OCI-LY7 (cell line): ENCODE data around the gene MEF2C. TPM values are rescaled to one million over a fixed set of nuclear protein-coding genes. Genes with fewer than 3 reads are reported as not detected.
A peak's percentile ranks its signal among the peaks of the same experiment; 100 is the strongest.

Source experiments
- BruUV-seq: library from RNA; stranded (reverse); fragments of 400-500 nt; replicated peaks from 2 replicates; lab custom pipeline; 2021; lab: Mats Ljungman, UMichigan
- CTCF ChIA-PET: fragments of 300-600 bp; sonication (Branson Sonifier 250); formaldehyde crosslinking; loops from one replicate; lab custom pipeline; 2022; ENCODE audit warnings: antibody characterized with exemption; ENCODE audit not compliant: unreplicated experiment; lab: Charles Lee
- POLR2A ChIA-PET: fragments of 300-600 bp; sonication (Branson Sonifier 250); formaldehyde crosslinking; loops from one replicate; lab custom pipeline; 2022; ENCODE audit warnings: antibody characterized with exemption; lab: Charles Lee
- DNase-seq: peaks from one replicate; pipeline ENCODE4 v3.0.0-alpha.2; 2015; ENCODE audit warnings: low spot score
- H2AFZ ChIP-seq: fragments of 200-600 bp; sonication (generic), shearing (Covaris generic); 2 replicates; pipeline ENCODE4 v1.6.1; 2014; ENCODE audit warnings: mild to moderate bottlenecking, antibody characterized with exemption, low read length, moderate library complexity
- H3K27ac ChIP-seq: fragments of 200-600 bp; sonication (generic); 2 replicates; pipeline ENCODE4 v1.5.1; 2014; ENCODE audit warnings: mixed run types, low read depth, mild to moderate bottlenecking, moderate library complexity, low read length, inconsistent platforms; ENCODE audit not compliant: poor library complexity, severe bottlenecking
- H3K36me3 ChIP-seq: fragments of 200-600 bp; sonication (generic); 2 replicates; pipeline ENCODE4 v1.6.1; 2014; ENCODE audit warnings: mild to moderate bottlenecking, antibody characterized with exemption, low read length, moderate library complexity, mixed read lengths; ENCODE audit not compliant: insufficient read depth
- H3K4me1 ChIP-seq: fragments of 200-600 bp; sonication (generic); 2 replicates; pipeline ENCODE4 v1.5.1; 2014; ENCODE audit warnings: mild to moderate bottlenecking, low read length; ENCODE audit not compliant: insufficient read depth, poor library complexity, severe bottlenecking
- H3K4me2 ChIP-seq: fragments of 200-600 bp; sonication (generic); 2 replicates; pipeline ENCODE4 v1.6.1; 2014; ENCODE audit warnings: mild to moderate bottlenecking, low read length
- H3K4me3 ChIP-seq: fragments of 200-600 bp; sonication (generic); 2 replicates; pipeline ENCODE4 v1.5.1; 2014; ENCODE audit warnings: mild to moderate bottlenecking, low read depth, low read length; ENCODE audit not compliant: poor library complexity, severe bottlenecking
- H3K79me2 ChIP-seq: fragments of 200-600 bp; sonication (generic); 2 replicates; pipeline ENCODE4 v1.6.1; 2016; ENCODE audit warnings: low read depth, mild to moderate bottlenecking, low read length, moderate library complexity, mixed read lengths; ENCODE audit not compliant: insufficient read depth
- H3K9me2 ChIP-seq: fragments of 200-600 bp; sonication (generic); 2 replicates; pipeline ENCODE4 v1.6.1; 2016; ENCODE audit warnings: mild to moderate bottlenecking, low read length, mixed read lengths; ENCODE audit not compliant: insufficient read depth
- H3K9me3 ChIP-seq: fragments of 200-600 bp; sonication (generic); 2 replicates; pipeline ENCODE4 v1.6.1; 2014; ENCODE audit warnings: mild to moderate bottlenecking, mixed run types, low read length, mixed read lengths
- H4K20me1 ChIP-seq: fragments of 200-600 bp; sonication (generic); 2 replicates; pipeline ENCODE4 v1.6.1; 2014; ENCODE audit warnings: mild to moderate bottlenecking, antibody characterized with exemption, low read length, moderate library complexity, mixed read lengths; ENCODE audit not compliant: insufficient read depth
- EZH2phosphoT487 ChIP-seq: fragments of 200-600 bp; sonication (generic); IDR thresholded peaks from 2 replicates; pipeline ENCODE4 v1.6.1; 2018; ENCODE audit warnings: low read depth, borderline replicate concordance, mild to moderate bottlenecking, mixed run types, antibody characterized with exemption, low read length, moderate library complexity, mixed read lengths
- intact Hi-C: fragments of 100-400 bp; cut with micrococcal nuclease; formaldehyde crosslinking; loops from one replicate; pipeline ENCODE4 v1.10.0; 2022; ENCODE audit not compliant: unreplicated experiment
- total RNA-seq, 2 experiments: library from RNA; depleted of rRNA in 1 of 2; stranded (reverse); fragments of >200 nt in 1 of 2; shearing (Covaris generic) in 1 of 2; gene quantifications; 2 replicates each; pipeline ENCODE4 v1.2.3, GENCODE V29; 2014 to 2022
- TF ChIP-seq, protein P1 (sequence below): fragments of 200-600 bp; sonication (generic); conservative IDR thresholded peaks from 2 replicates; pipeline ENCODE4 v1.5.1; 2014; ENCODE audit warnings: mild to moderate bottlenecking, antibody characterized with exemption, low read length, moderate library complexity, mixed read lengths

The MEF2C gene
- total RNA-seq, 2 experiments from 2014 or later: 5.5 to 57.6 TPM

DNA sequence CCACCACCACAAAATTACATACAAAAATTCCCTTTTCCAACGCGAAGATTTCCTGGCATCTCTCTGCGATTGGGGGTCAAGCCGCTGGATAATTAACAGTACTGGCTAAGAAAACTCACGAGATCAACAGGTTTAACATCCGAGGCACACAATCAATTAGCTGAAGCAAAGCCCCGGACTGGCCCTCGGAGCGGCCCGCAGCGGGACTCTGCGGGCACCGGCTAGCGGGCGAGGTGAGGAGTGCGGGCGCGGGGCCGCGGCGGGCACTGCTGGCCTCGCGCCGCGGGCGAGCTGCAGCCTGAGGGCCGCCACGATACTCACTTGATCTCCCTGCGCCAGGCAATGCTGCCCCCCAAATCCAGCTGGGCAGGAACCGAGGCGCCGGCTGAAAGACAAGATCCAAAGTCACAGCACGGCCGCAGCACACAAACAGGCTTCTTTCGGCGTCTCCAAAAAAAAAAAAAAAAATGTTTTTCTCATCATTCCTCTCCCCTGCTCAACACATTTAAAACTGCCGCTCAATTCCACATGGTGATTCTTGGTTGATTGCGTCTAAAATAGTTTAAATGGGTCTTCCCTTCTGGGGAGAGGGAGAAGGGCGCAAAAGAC is 210.2 kb downstream of the MEF2C start:
- H3K4me3 ChIP-seq: peak overlapping the region; percentile 72
- H3K79me2 ChIP-seq: no peaks in the 10 kb centered on the region; the same call in 1 of the 2 replicates
- H3K9me3 ChIP-seq: no peaks in the 10 kb centered on the region
- intact Hi-C loops: no loop called here
- TF ChIP-seq, protein P1, sequence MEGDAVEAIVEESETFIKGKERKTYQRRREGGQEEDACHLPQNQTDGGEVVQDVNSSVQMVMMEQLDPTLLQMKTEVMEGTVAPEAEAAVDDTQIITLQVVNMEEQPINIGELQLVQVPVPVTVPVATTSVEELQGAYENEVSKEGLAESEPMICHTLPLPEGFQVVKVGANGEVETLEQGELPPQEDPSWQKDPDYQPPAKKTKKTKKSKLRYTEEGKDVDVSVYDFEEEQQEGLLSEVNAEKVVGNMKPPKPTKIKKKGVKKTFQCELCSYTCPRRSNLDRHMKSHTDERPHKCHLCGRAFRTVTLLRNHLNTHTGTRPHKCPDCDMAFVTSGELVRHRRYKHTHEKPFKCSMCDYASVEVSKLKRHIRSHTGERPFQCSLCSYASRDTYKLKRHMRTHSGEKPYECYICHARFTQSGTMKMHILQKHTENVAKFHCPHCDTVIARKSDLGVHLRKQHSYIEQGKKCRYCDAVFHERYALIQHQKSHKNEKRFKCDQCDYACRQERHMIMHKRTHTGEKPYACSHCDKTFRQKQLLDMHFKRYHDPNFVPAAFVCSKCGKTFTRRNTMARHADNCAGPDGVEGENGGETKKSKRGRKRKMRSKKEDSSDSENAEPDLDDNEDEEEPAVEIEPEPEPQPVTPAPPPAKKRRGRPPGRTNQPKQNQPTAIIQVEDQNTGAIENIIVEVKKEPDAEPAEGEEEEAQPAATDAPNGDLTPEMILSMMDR: no peak
- TF ChIP-seq EZH2phosphoT487: no peak
- BruUV-seq: no TSS peak
- H3K27ac ChIP-seq: no peak overlapping the region
- no peaks in the 10 kb centered on the region for H3K9me2 ChIP-seq
- no peak for DNase-seq
- H4K20me1 ChIP-seq: no peaks in the 10 kb centered on the region
- CTCF ChIA-PET: no interaction called here
- peak overlapping the region; percentile 84; the same call in 1 of the 2 replicates for H2AFZ ChIP-seq
- POLR2A ChIA-PET: interaction anchor here (2.1 kb wide), 1 partner anchor 13 kb away, joined by 11 read pairs; no protein-coding TSS in a partner anchor
- no peaks in the 10 kb centered on the region for H3K36me3 ChIP-seq
- peak overlapping the region; percentile 94 for H3K4me2 ChIP-seq
- H3K4me1 ChIP-seq: peaks cover 40% of the 10 kb centered on the region

DNA sequence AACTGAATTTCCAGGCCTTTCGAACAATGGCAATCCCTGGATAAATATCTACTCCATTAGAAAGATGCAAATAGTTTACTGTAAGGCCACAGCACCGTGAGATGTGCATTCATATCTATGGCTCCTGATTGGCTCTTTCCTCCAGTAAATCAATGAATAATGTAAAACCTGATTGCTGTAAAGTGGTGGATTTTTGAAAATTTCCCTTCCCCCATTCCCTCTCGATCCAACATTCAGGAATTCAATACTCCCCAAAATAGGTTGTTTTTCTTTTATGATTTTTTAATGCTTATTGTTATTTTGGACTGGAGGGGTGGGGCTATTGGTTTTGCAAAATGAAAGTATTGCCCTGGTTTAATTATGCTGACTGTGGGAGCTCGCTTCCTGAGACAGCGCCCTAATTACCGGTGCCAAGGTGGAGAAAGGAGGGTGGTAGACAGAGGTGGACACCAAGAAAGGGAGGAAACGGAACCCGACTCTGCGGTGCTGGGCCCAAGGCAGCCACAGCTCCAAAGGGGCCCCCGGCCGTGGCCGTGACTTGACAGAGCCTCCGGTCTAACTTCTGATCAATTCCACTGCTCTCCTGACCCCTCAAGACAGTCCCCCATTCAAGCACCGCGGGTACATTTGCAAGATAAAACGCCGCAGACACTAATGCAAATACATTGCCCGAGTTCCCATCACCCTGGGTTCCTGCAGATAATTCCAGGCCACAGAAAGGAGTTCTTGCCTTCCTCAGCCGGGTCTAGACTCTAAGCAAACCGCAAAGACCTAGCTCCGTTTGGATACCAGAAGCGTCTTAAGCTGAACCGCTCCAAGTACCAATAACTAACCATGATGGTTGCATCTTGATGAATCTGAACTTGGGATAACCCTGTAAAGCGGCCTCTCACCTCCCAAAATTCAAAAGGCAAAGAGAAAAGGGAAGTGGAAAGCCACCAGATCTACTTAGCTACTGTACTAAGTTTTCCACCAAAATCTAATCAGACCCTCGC is 211.2 kb downstream of the MEF2C start:
- Histone ChIP-seq H3K4me1 (peaks cover 41% of the 10 kb centered on the region), H4K20me1 (no peaks in the 10 kb centered on the region), H3K4me2 (no peak overlapping the region), H2AFZ (no peak overlapping the region), H3K9me2 (no peaks in the 10 kb centered on the region), H3K9me3 (no peaks in the 10 kb centered on the region), H3K4me3 (no peak overlapping the region), H3K36me3 (no peaks in the 10 kb centered on the region), H3K79me2 (no peaks in the 10 kb centered on the region; the same call in 1 of the 2 replicates), H3K27ac (no peak overlapping the region)
- no TSS peak for BruUV-seq
- no peak for DNase-seq
- ChIA-PET CTCF (no interaction called here), POLR2A (interaction anchor here (2.1 kb wide), 1 partner anchor 12 kb away, joined by 11 read pairs; no protein-coding TSS in a partner anchor)
- TF ChIP-seq, protein P1: no peak
- no peak for TF ChIP-seq EZH2phosphoT487
- intact Hi-C loops: no loop called here
